Measurements from ENCODE around the gene NDST1. TPM values are rescaled to one million over a fixed set of nuclear protein-coding genes. Genes with fewer than 3 reads are reported as not detected.
A peak's percentile ranks its signal among the peaks of the same experiment; 100 is the strongest.

NDST1 gene
- total RNA-seq, 1 donor from 2014 or later = 17.1 TPM

GRCh38 chr5:150535611-150536010 is 27.7 kb downstream of the NDST1 start:
- TF ChIP-seq CTCF (IDR thresholded peaks at IDR 0.05; ENCODE audit: insufficient read depth, low read length, severe bottlenecking) = no peak
- DNase-seq (ENCODE audit: low read depth) = no peak
- Histone ChIP-seq H3K36me3 (ENCODE audit: control insufficient read depth, insufficient read depth, low read length) (peaks cover 44% of the 10 kb centered on the region), H3K4me3 (ENCODE audit: low read depth, low read length) (no peak overlapping the region), H3K27me3 (ENCODE audit: control insufficient read depth, insufficient read depth, low read length) (no peaks in the 10 kb centered on the region)
- FAIRE-seq = no peak

GRCh38 chr5:150538007-150538917 is 30.3 kb downstream of the NDST1 start:
- no peak for TF ChIP-seq CTCF (IDR thresholded peaks at IDR 0.05; ENCODE audit: insufficient read depth, low read length, severe bottlenecking)
- H3K4me3 ChIP-seq (ENCODE audit: low read depth, low read length) = no peak overlapping the region
- peak; percentile 44 for DNase-seq (ENCODE audit: low read depth)
- peak; percentile 85 for FAIRE-seq
- H3K27me3 ChIP-seq (ENCODE audit: control insufficient read depth, insufficient read depth, low read length) = no peaks in the 10 kb centered on the region
- H3K36me3 ChIP-seq (ENCODE audit: control insufficient read depth, insufficient read depth, low read length) = peaks cover 41% of the 10 kb centered on the region

DNA sequence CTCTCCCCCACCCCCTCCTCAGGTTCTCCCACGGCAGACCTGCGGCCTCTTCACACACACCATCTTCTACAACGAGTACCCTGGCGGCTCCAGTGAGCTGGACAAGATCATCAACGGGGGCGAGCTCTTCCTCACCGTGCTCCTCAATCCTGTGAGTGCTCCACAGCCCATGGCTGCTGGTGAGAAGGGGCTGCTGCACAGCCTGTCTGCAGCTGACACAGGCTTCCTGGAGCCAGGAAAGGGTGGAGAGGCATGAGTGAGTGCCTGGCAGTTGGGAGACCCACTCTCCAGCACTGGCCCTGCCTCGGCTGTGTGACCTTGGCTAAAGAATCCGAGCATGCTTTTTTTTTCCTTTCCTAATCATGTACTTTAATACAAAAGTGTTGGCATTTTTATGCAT is 31.3 kb downstream of the NDST1 start:
- H3K27me3 ChIP-seq (ENCODE audit: control insufficient read depth, insufficient read depth, low read length) = no peaks in the 10 kb centered on the region
- H3K4me3 ChIP-seq (ENCODE audit: low read depth, low read length) = no peak overlapping the region
- DNase-seq (ENCODE audit: low read depth) (no peak), FAIRE-seq (no peak)
- TF ChIP-seq CTCF (IDR thresholded peaks at IDR 0.05; ENCODE audit: insufficient read depth, low read length, severe bottlenecking) = no peak
- H3K36me3 ChIP-seq (ENCODE audit: control insufficient read depth, insufficient read depth, low read length) = peaks cover 40% of the 10 kb centered on the region

DNA sequence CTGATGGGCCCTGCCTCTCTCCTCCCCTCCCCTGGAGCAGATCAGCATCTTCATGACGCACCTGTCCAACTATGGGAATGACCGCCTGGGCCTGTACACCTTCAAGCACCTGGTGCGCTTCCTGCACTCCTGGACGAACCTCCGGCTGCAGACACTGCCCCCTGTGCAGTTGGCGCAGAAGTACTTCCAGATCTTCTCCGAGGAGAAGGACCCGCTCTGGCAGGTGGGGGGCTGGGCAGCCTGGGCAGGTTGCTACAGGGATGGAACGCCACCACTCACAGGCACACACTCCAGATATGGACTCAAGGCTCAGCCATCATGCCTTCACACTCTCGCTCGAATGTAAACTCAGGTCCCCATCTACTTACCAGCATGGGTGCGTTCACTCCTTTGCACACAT is 32.1 kb downstream of the NDST1 start:
- Histone ChIP-seq H3K36me3 (ENCODE audit: control insufficient read depth, insufficient read depth, low read length) (peaks cover 37% of the 10 kb centered on the region), H3K27me3 (ENCODE audit: control insufficient read depth, insufficient read depth, low read length) (no peaks in the 10 kb centered on the region), H3K4me3 (ENCODE audit: low read depth, low read length) (no peak overlapping the region)
- TF ChIP-seq CTCF (IDR thresholded peaks at IDR 0.05; ENCODE audit: insufficient read depth, low read length, severe bottlenecking) = no peak
- FAIRE-seq (peak; percentile 43), DNase-seq (ENCODE audit: low read depth) (no peak)

- no peak for TF ChIP-seq CTCF (IDR thresholded peaks at IDR 0.05; ENCODE audit: insufficient read depth, low read length, severe bottlenecking)
- peak; percentile 93 for DNase-seq (ENCODE audit: low read depth)
- peaks cover 37% of the 10 kb centered on the region for H3K36me3 ChIP-seq (ENCODE audit: control insufficient read depth, insufficient read depth, low read length)
These were observed 32.9 kb downstream of the NDST1 start for GRCh38 chr5:150540615-150541396.

More at GRCh38 chr5:150540615-150541396, 32.9 kb downstream of the NDST1 start:
- no peak for FAIRE-seq
- H3K27me3 ChIP-seq (ENCODE audit: control insufficient read depth, insufficient read depth, low read length) = no peaks in the 10 kb centered on the region
- no peak overlapping the region for H3K4me3 ChIP-seq (ENCODE audit: low read depth, low read length)

Data from bronchial epithelial cell (primary cell).